Smooth muscle cell of the brain vasculature (primary cell): ENCODE results near the gene BOC.

Source experiments
- DNase-seq: peaks from one replicate; pipeline ENCODE4 v3.0.0-alpha.2; 2012; ENCODE audit warnings: low read depth, low spot score

The BOC gene

DNA sequence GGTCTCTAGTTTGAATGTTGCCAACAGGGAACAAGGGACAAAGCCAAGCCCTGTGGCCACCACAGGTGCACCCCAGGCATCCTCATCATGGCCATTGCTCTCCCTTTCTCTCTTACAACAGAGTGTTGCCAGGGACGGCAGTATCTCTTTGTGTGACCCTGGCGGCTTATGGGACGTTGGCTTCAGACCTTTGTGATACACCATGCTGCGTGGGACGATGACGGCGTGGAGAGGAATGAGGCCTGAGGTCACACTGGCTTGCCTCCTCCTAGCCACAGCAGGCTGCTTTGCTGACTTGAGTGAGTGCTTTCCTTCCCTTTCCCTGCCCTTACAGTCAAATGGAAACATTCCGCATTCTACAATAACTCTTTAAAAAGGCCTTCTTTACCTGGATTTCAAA is 38.2 kb downstream of the BOC start:
- no peak for DNase-seq

DNA sequence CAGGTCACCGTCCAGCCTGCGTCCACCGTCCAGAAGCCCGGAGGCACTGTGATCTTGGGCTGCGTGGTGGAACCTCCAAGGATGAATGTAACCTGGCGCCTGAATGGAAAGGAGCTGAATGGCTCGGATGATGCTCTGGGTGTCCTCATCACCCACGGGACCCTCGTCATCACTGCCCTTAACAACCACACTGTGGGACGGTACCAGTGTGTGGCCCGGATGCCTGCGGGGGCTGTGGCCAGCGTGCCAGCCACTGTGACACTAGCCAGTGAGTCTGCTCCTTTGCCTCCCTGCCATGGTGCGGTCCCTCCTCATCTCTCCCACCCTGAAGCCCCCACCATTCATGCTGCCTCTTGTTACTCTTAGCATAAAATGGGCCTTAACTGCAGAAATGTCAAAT is 39.2 kb downstream of the BOC start:
- DNase-seq = no peak

DNA sequence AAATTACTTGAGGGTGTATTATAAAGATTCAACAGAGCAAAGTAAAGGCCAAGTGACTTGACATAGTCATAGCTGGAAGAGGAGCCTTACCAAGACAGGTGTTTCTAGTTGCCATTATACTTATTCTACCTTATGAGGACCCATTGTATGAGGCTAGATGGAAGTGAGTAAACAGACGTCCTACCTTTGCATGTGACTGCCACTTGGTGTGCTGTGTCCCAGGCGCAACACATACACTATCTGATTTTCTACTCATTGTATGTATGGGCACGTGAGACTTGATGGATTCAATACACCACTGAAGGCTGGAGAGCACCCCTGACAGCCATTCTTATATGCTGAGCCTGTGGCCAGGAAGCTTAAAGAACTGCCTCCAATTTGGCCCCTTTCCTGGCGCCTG is 40.5 kb downstream of the BOC start:
- no peak for DNase-seq

DNA sequence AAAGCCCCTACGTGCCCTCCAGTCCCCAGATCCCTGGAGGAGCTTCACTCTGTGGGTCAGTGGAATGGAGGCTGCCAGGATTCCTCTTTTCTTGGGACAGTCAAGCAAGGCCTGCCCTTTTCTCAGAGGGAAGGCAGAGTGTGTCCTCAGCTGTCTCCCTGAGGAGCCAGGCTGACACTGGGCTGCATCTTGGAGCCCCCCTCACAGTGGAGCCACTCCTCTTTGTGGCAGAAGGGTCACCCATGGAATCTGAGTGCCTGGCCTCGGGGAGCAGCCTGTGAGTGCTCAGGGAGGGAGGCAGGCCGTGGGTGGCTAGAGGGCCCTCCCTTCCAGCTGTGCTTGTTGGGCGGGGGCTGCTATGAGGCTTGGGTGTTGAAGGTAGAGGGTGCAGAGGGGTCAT is 41.2 kb downstream of the BOC start:
- no peak for DNase-seq

DNA sequence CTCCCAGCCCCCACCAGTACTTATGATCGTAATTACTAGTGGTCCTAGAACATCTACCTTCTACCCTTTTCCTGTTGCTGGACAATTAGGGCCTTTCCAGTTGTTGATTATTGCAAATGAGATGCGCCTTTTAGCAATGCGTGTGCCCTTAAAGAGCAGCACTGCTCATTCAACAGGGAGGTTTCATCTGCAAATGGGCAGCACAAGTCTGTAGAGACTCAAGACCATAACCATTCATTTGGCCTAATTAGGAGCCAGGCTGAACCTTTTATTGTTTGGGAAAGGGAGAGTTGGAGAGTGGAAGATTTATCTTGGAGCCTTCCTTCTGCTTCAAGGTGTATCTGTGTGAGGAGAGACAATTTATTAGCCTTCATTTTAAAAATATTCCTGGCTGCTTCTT is 42.3 kb downstream of the BOC start:
- no peak for DNase-seq

DNA sequence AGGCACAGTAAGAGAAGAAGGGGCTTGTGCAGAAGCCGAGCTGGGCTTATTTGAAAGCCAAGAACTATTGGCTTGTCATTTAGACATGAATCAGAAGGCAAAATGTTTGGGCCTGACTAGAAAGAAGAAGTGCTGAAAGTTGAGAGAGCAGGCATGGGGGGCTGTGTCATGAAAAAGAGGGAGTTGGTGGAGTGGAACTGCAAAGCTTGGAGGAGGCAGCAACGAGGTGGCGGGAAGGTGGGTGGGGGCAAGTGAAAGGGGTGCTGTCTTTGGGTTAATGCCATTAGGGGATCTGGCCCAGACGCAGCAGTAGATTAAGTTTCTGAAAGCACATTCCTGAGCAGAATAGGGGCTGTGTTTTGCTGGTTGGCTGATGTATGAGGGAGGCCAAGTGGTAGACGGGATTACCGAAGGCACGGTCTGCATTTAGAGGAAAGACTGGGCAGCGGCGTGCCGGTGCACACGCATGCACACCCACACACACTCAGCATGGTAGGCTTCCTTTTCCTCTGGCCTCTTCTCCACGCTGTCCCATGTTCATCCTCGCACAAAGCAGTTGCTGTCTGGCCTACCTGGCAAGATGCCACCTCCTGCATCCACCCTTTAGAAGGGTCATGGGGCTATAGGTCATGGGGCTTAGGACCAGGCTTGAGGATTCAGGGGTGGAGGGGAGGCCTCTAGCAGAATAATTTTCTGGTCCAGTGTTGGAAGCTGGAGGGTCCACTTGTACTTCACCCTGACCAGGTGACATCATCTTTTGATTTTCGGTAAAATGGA is 43.0 kb downstream of the BOC start:
- DNase-seq = no peak

DNA sequence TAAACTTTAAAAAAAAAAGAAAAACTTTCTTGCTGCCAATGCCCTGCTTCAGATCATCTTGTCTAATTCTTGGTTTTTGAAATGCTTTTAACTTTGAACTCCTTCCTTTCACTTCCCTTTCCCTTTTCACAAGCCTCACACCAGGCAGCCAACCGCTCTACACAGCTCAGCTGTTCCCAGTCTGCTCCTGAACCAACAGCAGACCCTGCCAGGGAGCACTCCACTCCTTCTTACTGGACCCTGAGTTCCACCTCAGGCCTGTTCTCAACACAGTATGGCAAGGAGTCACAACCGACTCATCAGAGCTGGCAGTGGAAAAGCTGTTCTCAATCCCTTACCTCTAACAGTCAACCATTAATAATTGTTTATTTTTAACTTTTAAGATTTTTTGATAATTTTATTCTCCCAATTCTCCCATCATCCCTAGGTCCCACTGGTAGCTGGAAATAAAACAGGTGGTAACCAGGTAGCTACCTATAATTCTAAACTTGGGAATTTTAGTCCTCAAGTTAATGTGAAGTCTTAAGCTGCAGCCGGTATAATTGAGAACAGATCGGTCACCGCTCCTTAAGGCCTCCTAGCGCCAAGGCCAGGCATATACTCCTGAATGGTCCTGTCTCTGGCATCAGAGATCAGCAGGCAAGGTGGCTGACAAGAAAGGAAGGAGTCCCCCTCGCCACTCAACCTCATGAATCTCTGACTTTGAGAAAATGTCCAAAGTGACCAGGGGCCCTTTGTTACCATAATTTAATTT is 43.9 kb downstream of the BOC start:
- no peak for DNase-seq

DNA sequence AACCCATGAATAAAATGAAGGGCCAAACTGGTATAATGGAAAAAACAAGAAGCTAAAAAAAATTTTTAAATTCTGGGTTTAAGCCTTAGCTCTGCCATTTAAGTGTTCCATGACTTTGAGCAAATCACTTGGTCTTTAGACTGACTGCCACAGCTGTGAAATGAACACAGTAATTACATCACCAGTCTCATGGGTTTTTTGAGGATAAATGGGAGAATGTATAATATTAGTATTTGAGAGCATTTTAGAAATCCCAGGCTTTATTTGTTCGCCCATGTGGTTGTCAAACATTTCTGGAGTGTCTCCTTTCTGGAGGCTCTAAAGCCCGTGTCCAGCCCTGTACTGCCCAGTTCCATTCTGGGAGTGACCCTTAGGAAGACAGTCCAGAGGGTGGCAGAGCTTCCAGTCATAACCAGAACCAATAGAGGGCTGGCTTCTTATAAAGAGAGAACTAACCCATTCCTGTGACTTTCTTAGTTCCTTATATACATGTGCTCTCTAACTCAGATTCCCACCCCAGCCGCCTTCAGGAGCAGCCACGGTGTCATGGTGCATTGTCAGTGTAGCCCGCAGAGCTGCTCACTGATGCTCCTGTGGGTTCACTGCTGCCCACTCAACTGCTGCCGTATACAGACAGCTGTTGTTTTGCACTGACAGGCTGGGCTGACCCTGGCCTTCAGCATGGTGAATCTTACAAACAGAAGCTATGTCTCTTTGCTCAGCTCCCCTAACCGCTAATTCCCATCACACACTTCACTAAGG is 44.7 kb downstream of the BOC start:
- no peak for DNase-seq

DNA sequence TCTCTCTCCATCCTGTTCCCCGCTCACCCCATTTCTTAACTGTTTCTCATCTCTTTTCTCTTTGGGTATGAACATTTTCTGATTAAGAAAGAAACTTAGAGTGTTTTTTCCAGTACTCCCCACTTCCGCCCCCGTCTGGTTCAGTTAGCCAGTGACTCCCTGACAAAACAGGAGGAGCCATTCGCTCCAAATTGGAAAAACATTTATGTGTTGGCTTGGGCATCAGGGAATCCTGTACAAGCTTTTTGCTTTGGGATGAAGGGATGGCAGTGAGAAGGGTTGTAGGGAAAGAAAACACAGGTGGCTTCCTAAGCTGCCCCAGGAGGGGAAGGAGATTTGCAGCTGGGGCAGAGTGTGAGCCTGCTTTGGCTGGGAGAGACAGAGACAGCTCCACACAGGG is 47.0 kb downstream of the BOC start:
- no peak for DNase-seq

DNA sequence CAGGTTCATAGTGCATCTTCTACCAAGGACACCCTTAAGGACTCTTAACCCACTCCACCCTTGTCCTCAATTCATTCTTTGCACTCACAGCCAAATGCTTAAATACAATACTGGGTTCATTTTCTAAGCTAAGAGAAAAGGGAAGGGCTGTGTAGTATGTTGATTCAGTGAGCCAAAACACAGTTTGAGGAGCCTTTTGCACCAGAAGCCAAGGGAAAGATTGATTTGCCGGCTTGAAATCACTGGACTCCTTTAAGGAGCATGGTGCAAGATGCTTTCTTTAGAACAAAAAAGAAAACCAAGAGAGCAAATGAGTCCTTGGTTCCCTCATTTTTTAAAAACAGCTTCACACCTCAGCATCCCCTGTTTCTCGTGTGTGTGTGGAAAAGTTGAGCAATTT is 47.8 kb downstream of the BOC start:
- no peak for DNase-seq

DNA sequence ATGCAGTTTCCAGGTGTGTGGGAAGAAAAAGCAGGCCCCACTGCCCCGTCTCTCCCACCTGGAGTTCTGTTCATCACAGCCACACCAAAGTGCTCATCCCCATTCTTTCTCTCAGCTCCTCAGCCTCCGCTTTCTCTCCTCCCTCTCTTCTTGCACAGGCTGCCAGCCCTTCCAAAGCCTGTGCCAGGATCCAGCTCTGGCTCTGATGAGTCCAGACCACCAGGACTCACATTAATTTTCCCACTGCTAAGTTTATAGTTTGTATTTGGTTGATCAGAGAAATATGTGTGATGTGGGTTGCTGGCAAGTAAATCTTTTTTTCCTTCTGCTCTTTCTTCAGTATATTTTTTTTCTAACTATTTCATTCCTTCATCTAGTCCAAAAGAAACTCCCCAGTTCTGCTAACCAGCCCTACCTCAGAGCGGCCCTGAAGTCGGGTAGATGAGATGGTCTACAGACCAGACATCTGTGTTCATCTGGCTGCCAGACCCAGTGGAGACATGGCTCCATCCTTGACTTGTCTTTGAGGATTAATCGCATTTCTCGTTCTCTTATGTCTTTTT is 49.8 kb downstream of the BOC start:
- no peak for DNase-seq

DNA sequence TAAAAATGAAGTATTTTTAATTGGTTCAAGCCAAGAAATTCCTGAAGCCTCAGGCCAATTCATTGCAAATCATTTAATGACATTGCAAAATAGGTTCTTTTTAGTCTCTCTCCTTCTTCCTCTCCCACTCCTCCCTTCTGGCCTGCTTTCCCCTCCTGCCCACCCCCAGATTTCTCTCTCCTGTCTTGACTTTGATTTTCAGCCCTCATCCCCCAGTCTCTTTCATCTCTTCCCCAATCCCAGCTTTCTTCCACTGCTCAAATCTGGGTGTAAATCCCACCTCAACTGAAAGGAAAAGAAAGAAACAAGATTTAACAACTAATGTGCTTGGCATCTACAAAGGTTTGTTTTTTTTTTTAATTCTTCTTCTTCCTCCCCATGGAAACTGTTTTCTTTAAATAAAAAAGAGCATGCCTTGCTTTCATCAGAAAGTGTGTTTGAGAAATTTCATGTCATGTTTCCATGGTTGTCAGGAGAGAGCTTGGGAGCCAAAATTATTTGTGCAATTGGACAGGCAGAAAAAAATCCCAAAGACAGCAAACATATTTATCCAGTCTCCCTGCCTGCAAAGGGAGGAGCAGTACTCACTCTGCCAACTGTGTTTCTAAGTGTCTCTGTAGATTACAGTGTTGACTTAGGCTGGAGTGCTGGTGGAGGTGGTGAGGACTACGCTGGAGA is 50.4 kb downstream of the BOC start:
- no peak for DNase-seq

DNA sequence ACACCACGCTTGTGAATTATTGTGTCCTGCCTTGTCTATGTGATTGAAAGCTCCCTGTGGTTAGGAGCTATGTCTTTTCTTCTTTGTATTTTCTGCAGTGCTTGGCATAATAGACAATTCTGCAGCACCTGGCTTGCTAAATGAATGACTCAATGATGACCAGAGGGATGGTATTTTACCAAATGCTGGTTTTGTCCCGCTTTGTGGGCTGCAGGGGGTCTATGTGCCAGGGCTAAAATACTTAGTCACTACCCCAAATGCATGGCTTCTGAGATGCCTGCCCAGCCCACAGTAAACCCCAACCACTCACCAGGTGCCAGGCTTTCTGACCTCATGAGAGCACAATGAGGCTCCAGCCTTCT is 50.9 kb downstream of the BOC start:
- no peak for DNase-seq

DNA sequence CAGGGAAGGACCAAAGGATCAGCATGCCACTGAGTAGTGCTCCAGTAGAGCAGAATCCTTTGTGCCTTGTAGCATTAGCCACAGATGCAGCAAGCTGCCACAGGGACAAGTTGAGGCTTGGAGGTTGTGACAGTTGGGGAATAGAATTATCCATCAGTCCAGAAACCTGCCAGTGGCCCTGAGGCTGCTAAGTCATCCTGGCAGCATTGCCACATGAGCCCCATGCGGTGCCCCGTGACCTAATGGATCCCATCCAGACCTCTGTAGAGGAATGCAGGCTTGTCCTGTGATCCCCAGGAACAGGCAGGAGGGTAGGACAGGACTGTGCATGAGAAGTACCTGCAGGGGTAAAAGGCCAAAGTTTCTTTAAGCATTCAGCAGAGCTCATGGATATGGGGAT is 51.7 kb downstream of the BOC start:
- no peak for DNase-seq

DNA sequence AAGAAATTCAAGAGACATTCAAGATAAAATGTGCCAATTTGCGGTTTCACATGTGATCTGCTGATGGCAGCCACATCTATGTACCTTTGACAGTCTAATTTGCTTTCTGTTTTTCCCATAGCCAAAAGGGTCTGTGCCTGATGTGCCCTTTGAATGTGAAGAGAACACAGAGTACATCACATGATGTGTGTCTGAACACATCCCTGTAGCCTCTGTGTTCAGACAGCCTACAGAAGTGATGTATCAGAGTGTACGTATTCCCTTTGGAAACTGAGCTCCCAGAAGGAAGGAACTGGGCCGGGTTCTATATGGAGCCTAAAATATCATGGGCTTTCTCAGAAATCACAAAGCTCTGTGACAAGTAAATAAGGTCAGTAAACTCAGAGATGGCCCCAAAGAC is 52.4 kb downstream of the BOC start:
- DNase-seq = no peak

DNA sequence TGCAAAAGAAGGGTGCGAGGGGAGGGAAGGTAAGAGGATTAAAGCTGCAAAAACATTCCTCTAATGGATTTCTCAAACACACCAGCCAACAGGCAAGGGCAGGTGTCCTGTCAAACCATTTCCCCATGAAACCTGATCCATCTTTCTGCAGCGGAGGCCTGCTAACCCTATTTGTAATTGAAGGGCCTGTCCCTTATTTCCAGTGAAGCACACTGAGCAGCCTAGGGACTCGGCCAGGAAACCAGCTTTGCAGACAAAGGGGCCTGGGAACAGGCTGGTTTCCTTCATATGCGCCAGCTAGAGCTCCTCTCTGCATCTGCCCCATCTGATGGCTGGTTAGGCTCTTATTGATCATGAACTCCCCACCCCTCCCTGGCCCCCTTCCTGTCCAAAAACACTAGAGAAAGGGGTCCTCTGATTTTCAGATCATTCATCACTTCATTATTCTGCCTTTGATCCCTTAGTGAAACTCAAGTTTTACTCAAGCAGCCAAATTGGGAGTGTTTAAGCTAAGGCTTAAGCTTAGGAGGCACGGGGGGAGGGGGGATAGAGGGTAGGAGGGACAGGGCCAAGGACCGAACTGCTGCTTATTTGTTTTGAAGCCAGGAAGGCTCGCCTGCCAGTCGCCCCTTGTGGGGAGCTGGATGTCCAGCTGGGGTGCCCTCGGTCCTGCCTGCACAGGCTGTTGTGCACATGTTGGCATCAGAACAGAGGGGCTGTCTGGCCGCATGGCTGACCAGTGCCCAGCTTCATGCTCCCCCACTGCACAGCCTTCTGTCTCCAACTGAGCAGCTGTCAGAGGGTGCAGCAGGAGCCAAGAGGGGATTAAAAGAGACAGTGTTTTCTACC is 53.1 kb downstream of the BOC start:
- DNase-seq = no peak

DNA sequence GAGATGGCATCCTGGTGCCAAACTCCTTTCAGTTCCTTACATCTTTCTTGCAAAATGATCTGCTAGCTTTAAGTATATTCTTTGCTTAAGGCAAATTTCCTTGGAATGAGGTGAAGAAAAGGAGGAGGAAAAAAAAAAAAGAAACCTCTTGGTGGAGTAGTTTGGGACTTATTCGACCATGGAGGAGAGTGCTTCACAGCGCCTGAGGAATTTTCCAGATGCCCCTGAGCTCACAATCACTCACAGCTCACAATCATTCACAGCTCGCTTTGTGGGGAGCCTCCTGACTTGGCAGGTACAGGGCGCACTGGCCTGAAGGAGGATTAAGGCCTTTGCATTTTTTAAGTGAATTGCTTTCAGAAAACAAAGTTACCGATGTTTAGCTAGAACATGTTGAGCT is 53.9 kb downstream of the BOC start:
- no peak for DNase-seq

DNA sequence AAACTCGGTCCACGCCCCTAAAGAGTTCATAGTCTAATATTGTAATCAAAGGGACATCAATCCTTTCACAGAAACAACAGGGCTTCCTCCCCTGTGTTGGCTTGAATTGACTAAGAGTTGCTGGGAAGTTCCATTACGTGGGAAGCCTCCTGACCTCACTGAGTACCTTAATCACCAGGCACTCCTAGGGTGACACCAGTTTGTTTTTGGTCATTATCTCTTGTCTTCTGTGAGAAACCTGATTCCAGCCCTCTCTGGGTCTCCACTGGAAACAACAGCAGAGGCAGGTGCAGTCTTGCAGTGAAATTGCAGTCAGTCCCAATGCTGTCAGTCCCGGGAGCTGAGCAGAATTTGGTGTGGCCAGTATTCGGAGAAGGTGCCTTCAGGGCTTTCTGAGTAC is 55.4 kb downstream of the BOC start:
- DNase-seq = no peak

DNA sequence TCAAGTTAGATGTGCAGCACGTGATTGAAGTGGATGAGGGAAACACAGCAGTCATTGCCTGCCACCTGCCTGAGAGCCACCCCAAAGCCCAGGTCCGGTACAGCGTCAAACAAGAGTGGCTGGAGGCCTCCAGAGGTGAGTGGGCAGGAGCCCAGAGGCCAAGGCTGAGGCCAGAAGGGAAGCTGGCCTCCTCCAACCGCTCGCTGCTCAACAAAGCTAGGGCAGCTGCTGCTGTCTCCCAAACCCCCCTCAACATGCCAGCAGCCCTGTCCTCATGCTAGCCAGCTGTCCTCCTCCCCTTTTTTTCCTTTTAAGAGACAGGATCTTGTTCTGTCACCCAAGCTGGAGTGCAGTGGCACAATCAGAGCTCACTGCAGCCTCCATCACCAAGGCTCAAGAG is 57.0 kb downstream of the BOC start:
- no peak for DNase-seq

DNA sequence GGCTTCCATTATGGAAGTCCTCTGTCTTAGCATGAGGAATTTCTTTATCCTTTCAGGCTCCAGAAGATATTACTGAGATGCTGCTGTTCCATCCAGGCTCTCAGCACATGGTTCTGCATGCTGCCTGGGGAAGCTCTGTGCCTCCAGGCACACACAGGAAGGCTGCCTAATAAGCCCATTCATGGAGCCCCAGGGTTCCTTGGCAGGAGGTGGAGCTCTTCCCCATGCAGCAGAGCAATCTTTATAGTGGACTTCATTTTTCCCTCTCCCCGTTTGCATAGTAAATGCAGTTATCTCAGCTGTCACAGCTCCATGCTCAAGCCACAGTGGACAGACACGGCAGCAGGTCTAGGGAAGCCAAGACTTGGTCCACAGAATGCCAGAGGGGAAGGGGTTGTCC is 57.6 kb downstream of the BOC start:
- DNase-seq = no peak

DNA sequence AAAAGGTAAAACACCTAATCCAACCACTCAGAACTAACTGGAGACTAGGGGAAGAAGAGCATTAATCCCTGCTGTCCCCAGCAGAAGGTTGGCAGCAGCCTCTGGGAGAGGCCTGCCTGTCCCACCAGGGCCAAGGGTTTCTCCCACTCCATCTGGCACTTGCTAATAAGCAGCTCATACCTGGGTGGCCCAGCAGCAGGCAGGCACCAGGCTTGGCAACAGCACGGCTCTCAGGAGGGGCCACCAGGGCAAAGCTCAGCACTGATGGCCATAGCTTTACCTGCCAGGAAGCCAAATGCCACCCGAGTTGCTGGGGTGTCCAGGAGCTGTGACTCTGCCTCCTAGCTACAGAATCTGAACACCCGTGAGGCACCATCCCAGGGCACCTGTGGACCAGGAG is 58.3 kb downstream of the BOC start:
- DNase-seq = no peak
